SJSA1 (cell line): ENCODE data around the gene GUCY2D. TPM values are rescaled to one million over a fixed set of nuclear protein-coding genes. Genes with fewer than 3 reads are reported as not detected.

ENCODE experiments used
- DNase-seq, 2 experiments: peaks; one replicate each; pipeline ENCODE4 v3.0.0-alpha.2; 2015 to 2020; ENCODE audit warnings: low spot score in 2 of 2, low read depth in 1 of 2
- H3K27ac ChIP-seq: fragments of 250-450 bp; sonication (Bioruptor Pico); 2 replicates; pipeline ENCODE4 v1.5.1; 2020; ENCODE audit warnings: mild to moderate bottlenecking, moderate library complexity
- H3K27me3 ChIP-seq: fragments of 250-450 bp; sonication (Bioruptor Pico); replicated peaks from 2 replicates; pipeline ENCODE4 v1.5.1; 2020; ENCODE audit warnings: mild to moderate bottlenecking, moderate library complexity
- H3K36me3 ChIP-seq: fragments of 250-450 bp; sonication (Bioruptor Pico); 2 replicates; pipeline ENCODE4 v1.5.1; 2020; ENCODE audit warnings: mild to moderate bottlenecking
- H3K4me1 ChIP-seq: fragments of 250-450 bp; sonication (Bioruptor Pico); replicated peaks from 2 replicates; pipeline ENCODE4 v1.6.1; 2021; ENCODE audit warnings: mild to moderate bottlenecking
- H3K4me3 ChIP-seq: fragments of 250-450 bp; sonication (Bioruptor Pico); 2 replicates; pipeline ENCODE4 v1.5.1; 2020; ENCODE audit warnings: mild to moderate bottlenecking
- H3K9me3 ChIP-seq: fragments of 250-450 bp; sonication (Bioruptor Pico); replicated peaks from 2 replicates; pipeline ENCODE4 v1.5.1; 2020; ENCODE audit warnings: mild to moderate bottlenecking
- total RNA-seq: library from RNA; depleted of rRNA; stranded (reverse); fragments of >200 nt; shearing (Covaris generic); gene quantifications from 2 replicates; pipeline ENCODE4 v1.2.3, GENCODE V29; 2014

GUCY2D gene
- total RNA-seq, 1 experiment from 2014 or later: not detected

GRCh38 chr17:7977805-7978204, 24.6 kb upstream of the GUCY2D start:
- no peak overlapping the region for H3K4me3 ChIP-seq
- DNase-seq: no peak
- H3K27me3 ChIP-seq: peaks cover 5% of the 10 kb centered on the region; the same call in 1 of the 2 replicates
- no peak overlapping the region for H3K27ac ChIP-seq
- H3K9me3 ChIP-seq: peaks cover 11% of the 10 kb centered on the region
- H3K36me3 ChIP-seq: no peaks in the 10 kb centered on the region
- H3K4me1 ChIP-seq: peaks cover 9% of the 10 kb centered on the region; the same call in 1 of the 2 replicates

DNA sequence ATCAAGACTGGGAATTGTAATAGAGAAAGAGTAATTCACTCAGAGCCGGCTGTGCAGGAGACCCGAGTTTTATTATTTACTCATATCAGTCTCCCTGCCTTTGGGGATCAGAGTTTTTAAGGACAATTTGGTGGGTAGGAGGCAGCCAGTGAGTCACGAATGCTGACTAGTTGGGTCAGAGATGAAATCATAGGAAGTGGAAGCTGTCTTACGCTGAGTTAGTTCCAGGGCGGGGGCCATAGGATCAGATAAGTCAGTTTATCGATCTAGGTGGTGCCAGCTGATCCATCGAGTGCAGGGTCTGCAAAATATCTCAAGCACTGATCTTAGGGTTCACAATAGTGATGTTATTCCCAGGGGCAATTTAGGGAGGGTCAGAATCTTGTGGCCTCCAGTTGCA, 20.2 kb upstream of the GUCY2D start:
- no peak overlapping the region for H3K4me3 ChIP-seq
- no peak for DNase-seq
- no peak overlapping the region for H3K27ac ChIP-seq
- H3K9me3 ChIP-seq: no peaks in the 10 kb centered on the region
- H3K4me1 ChIP-seq: peaks cover 9% of the 10 kb centered on the region; the same call in 1 of the 2 replicates
- peaks cover 15% of the 10 kb centered on the region; the same call in 1 of the 2 replicates for H3K27me3 ChIP-seq
- H3K36me3 ChIP-seq: no peaks in the 10 kb centered on the region

DNA sequence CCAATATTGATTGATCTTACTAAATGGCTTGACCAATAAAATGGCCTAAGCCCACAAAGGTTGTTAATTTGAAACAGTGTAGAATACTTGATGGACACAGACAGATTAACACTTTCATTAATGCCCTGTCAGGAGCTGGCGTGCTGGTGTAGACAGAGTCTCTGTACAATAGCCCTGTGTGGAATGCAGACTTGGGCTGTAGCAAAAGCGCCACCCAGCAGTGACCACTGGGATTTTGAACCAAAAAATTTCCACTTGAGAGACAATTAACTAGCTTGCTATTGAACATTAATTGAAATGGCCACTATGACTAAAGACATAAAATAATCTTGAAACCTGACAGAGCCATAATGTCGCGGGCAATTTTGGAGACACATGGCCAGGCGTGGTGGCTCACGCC, 19.7 kb upstream of the GUCY2D start:
- H3K36me3 ChIP-seq: no peaks in the 10 kb centered on the region
- DNase-seq: no peak
- no peaks in the 10 kb centered on the region for H3K9me3 ChIP-seq
- peaks cover 9% of the 10 kb centered on the region; the same call in 1 of the 2 replicates for H3K4me1 ChIP-seq
- no peak overlapping the region for H3K4me3 ChIP-seq
- H3K27ac ChIP-seq: no peak overlapping the region
- H3K27me3 ChIP-seq: peaks cover 13% of the 10 kb centered on the region; the same call in 1 of the 2 replicates

DNA sequence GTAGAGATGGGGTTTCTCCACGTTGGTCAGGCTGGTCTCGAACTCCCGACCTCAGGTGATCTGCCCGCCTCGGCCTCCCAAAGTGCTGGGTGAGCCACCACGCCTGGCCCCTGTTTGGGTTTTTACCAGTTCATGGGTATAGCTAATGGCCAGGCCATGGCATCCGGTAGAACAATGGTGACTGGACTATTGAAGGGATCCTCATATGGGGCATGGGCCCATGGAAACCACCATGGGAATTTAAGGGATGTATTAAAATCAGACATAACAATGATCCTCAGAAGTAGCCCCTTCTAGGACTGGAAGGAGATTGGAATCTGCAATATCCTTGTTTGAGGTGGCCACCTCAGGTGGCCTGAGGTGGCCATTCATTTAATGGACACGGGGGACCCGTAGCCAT, 17.5 kb upstream of the GUCY2D start:
- Histone ChIP-seq H3K4me3 (no peak overlapping the region), H3K27me3 (peaks cover 10% of the 10 kb centered on the region; the same call in 1 of the 2 replicates), H3K4me1 (peaks cover 13% of the 10 kb centered on the region), H3K9me3 (no peaks in the 10 kb centered on the region), H3K36me3 (no peaks in the 10 kb centered on the region), H3K27ac (no peak overlapping the region)
- DNase-seq: peak in 1 of 2 experiments; percentile 24

DNA sequence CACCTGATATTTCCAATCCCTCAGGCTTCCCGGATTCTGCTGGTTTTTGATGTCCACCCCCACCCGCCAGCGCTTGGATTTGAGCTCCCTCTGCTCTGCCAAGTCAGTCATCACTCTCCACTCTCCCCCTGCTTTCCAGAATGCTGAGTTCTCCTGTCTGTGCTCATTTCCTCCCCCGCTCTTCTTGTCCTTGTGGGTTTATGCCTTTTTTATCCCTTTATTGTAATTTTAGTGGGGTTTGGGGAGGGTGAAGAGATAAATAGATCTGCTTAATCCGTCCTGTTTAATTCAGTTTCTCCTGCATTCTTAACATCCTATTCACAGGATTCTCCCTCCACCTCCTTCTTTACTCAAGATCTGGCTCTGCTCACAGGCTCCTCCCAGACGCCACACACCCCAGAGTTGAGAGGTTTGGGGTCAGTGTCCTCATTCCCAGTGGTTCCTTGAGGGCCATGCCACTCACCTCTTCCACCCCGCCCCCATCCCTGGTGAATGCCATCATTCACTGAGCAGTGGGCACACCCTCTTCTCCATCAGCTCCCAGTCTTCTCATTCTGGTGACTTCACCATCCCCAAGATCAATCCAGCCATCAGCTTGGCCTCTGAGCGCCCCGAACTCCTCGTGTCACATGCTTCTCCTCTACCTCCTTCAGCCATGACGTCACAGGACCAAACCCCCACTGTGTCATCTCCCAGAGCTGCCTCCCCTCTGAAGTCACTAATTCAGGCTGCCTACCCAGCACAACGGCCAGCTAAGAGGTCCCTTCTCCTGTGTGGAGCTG, 15.1 kb upstream of the GUCY2D start:
- H3K27ac ChIP-seq: no peak overlapping the region
- peaks cover 12% of the 10 kb centered on the region for H3K4me1 ChIP-seq
- H3K9me3 ChIP-seq: no peaks in the 10 kb centered on the region
- peak in 1 of 2 experiments; percentile 31 for DNase-seq
- H3K4me3 ChIP-seq: no peak overlapping the region
- no peaks in the 10 kb centered on the region for H3K36me3 ChIP-seq
- H3K27me3 ChIP-seq: peaks cover 10% of the 10 kb centered on the region; the same call in 1 of the 2 replicates

DNA sequence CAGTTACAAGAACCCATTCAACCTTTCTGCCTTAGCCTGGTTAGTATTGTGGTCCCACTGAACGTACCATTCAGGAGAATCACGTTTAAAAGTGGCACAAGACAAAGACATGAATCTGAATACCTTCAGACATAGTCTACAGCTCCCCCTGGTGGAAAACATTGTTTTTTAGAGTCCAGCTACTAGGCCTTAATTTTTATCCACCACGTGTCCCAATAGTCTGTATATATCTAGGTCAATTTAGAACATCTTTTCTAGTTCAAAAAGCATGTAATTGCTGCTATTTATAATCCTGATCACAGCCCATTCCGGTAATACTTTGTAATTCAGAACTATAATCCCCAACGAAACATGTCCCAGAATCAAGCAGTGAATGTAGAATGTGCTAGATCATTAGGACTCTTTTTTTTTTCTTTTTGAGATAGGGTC, 13.7 kb upstream of the GUCY2D start:
- Histone ChIP-seq H3K9me3 (no peaks in the 10 kb centered on the region), H3K27me3 (peaks cover 14% of the 10 kb centered on the region; the same call in 1 of the 2 replicates), H3K27ac (no peak overlapping the region), H3K36me3 (no peaks in the 10 kb centered on the region), H3K4me3 (no peak overlapping the region), H3K4me1 (peaks cover 9% of the 10 kb centered on the region)
- peak; percentile 52 to 54 for DNase-seq

DNA sequence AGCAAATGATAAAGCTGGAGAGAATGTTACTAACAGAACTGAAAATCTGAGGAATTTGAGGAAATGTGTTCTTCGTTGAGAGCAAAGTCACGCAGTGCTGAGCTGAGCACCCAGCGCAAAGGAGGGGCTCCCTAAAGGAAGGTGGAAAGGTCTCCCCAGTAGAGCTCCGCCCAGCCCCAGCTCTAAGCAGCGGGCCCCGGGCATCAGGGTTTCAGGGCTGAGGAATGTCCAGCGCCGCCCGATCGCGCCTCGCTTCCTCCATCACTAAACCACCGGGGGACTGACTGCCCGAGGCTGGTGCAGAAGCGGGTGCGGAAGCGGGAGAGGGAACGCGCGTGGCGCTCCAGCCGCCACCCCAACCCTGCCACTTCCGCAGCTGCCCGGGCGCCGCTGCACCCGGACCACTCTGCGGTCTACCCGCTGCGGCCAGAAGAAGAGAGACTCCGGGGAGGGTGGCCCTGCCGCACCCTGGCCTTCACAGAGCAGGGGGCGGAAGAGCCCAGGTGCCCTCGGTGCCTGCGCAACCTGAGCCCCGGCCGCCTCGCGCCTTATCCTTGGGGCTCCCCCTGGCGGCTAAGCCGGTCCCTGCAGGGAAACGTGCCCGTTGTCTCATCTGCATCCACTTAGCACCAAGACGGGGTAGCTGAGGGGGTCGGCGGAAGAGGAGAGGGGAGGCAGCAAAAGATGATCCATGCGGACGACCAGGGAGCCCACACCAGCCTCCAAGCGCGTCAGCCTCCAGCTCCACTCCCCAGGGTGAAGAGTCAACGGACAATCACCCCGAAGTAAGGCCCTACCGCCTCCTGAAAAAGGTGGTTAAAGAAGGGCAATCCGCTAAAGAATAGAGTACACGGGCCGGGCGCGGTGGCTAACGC, 12.4 kb upstream of the GUCY2D start:
- peak; percentile 67 to 73 for DNase-seq
- Histone ChIP-seq H3K36me3 (no peaks in the 10 kb centered on the region), H3K4me1 (peaks cover 9% of the 10 kb centered on the region), H3K4me3 (peak overlapping the region; percentile 38), H3K27ac (no peak overlapping the region), H3K27me3 (peaks cover 17% of the 10 kb centered on the region; the same call in 1 of the 2 replicates), H3K9me3 (no peaks in the 10 kb centered on the region)

- no peaks in the 10 kb centered on the region for H3K9me3 ChIP-seq
- no peak for DNase-seq
- H3K27ac ChIP-seq: no peak overlapping the region
Observed at GRCh38 chr17:7992516-7992915, 9.9 kb upstream of the GUCY2D start.

GRCh38 chr17:7992924-7993323, 9.5 kb upstream of the GUCY2D start:
- peak in 1 of 2 experiments; percentile 21 for DNase-seq
- no peak overlapping the region for H3K27ac ChIP-seq
- no peaks in the 10 kb centered on the region for H3K9me3 ChIP-seq
- no peaks in the 10 kb centered on the region for H3K36me3 ChIP-seq
- peaks cover 9% of the 10 kb centered on the region for H3K4me1 ChIP-seq
- peaks cover 23% of the 10 kb centered on the region; the same call in 1 of the 2 replicates for H3K27me3 ChIP-seq
- no peak overlapping the region for H3K4me3 ChIP-seq

More at GRCh38 chr17:7992516-7992915, 9.9 kb upstream of the GUCY2D start:
- no peak overlapping the region for H3K4me3 ChIP-seq
- H3K36me3 ChIP-seq: no peaks in the 10 kb centered on the region
- H3K27me3 ChIP-seq: peaks cover 23% of the 10 kb centered on the region; the same call in 1 of the 2 replicates
- H3K4me1 ChIP-seq: peaks cover 9% of the 10 kb centered on the region

GRCh38 chr17:7993972-7994589, 8.3 kb upstream of the GUCY2D start:
- peak in 1 of 2 experiments; percentile 16 for DNase-seq
- H3K27ac ChIP-seq: no peak overlapping the region
- no peak overlapping the region for H3K4me3 ChIP-seq
- H3K4me1 ChIP-seq: peaks cover 9% of the 10 kb centered on the region
- no peaks in the 10 kb centered on the region for H3K36me3 ChIP-seq
- H3K9me3 ChIP-seq: no peaks in the 10 kb centered on the region
- peaks cover 29% of the 10 kb centered on the region; the same call in 1 of the 2 replicates for H3K27me3 ChIP-seq

- Histone ChIP-seq H3K27me3 (peaks cover 37% of the 10 kb centered on the region), H3K9me3 (no peaks in the 10 kb centered on the region), H3K27ac (no peak overlapping the region), H3K4me1 (no peaks in the 10 kb centered on the region), H3K4me3 (no peak overlapping the region), H3K36me3 (no peaks in the 10 kb centered on the region)
- DNase-seq: no peak
Observed at GRCh38 chr17:7995724-7996123, 6.7 kb upstream of the GUCY2D start.

- H3K36me3 ChIP-seq: no peaks in the 10 kb centered on the region
- no peak overlapping the region for H3K4me3 ChIP-seq
- no peaks in the 10 kb centered on the region for H3K4me1 ChIP-seq
- no peak overlapping the region for H3K27ac ChIP-seq
- peak in 1 of 2 experiments; percentile 44 for DNase-seq
- H3K27me3 ChIP-seq: peaks cover 49% of the 10 kb centered on the region
- no peaks in the 10 kb centered on the region for H3K9me3 ChIP-seq
Observed at GRCh38 chr17:7997186-7997585, 5.2 kb upstream of the GUCY2D start.
